Liver (tissue), 9 donors: ENCODE data around the gene ADAMTS3. TPM values are rescaled to one million over a fixed set of nuclear protein-coding genes. Genes with fewer than 3 reads are reported as not detected.

Experiments used
- DNase-seq: peaks from one replicate; pipeline ENCODE4 v3.0.0-alpha.2; 2017; ENCODE audit warnings: low spot score
- H3K27ac ChIP-seq, 2 donors: one replicate each; pipeline ENCODE4 v1.7.0; 2013; ENCODE audit warnings: inconsistent platforms in 2 of 2, low read length in 2 of 2, control low read depth in 1 of 2, low read depth in 1 of 2, mild to moderate bottlenecking in 1 of 2
- H3K27me3 ChIP-seq, 4 donors: one replicate each; pipeline versions ENCODE4 v1.6.1 to v1.7.0; 2013; ENCODE audit warnings: low read length in 3 of 4, inconsistent platforms in 1 of 4, mild to moderate bottlenecking in 1 of 4, moderate library complexity in 1 of 4; ENCODE audit not compliant: control insufficient read depth in 4 of 4, insufficient read depth in 4 of 4
- H3K36me3 ChIP-seq, 4 donors: one replicate each; pipeline versions ENCODE4 v1.6.1 to v1.7.0; 2013; ENCODE audit warnings: low read length in 3 of 4, mild to moderate bottlenecking in 3 of 4, low read depth in 1 of 4, moderate library complexity in 1 of 4; ENCODE audit not compliant: control insufficient read depth in 4 of 4, insufficient read depth in 3 of 4
- H3K4me1 ChIP-seq, 4 donors: one replicate each; pipeline versions ENCODE4 v1.6.1 to v1.7.0; 2013; ENCODE audit warnings: low read length in 3 of 4, mild to moderate bottlenecking in 3 of 4, moderate library complexity in 1 of 4; ENCODE audit not compliant: control insufficient read depth in 4 of 4, insufficient read depth in 4 of 4
- H3K4me3 ChIP-seq, 3 donors: one replicate each; pipeline versions ENCODE4 v1.6.1 to v1.7.0; 2013; ENCODE audit warnings: low read length in 3 of 3, control low read depth in 1 of 3, low read depth in 1 of 3, mild to moderate bottlenecking in 1 of 3
- H3K9ac ChIP-seq, 2 donors: one replicate each; pipeline ENCODE4 v1.7.0; 2013; ENCODE audit warnings: low read length in 2 of 2, mild to moderate bottlenecking in 2 of 2, moderate library complexity in 2 of 2, control low read depth in 1 of 2, low read depth in 1 of 2
- H3K9me3 ChIP-seq, 4 donors: one replicate each; pipeline versions ENCODE4 v1.6.1 to v1.7.0; 2013; ENCODE audit warnings: low read length in 3 of 4; ENCODE audit not compliant: control insufficient read depth in 4 of 4
- CTCF ChIP-seq: fragments of 150-350 bp; IDR thresholded peaks from 2 replicates; pipeline ENCODE4 v1.5.1; 2017; ENCODE audit warnings: improper control_type of control experiment, low read depth, low read length; ENCODE audit not compliant: missing input control
- EGR1 ChIP-seq, 2 donors: IDR thresholded peaks; 2 replicates each; pipeline ENCODE4 v1.6.1; 2016 to 2018; ENCODE audit warnings: antibody characterized with exemption in 2 of 2, low read depth in 2 of 2
- FOXA1 ChIP-seq: IDR thresholded peaks from 2 replicates; pipeline ENCODE4 v1.6.1; 2016; ENCODE audit warnings: antibody characterized with exemption
- FOXA2 ChIP-seq: IDR thresholded peaks from 2 replicates; pipeline ENCODE4 v1.6.1; 2016; ENCODE audit warnings: antibody characterized with exemption
- GABPA ChIP-seq, 2 donors: IDR thresholded peaks in 1 of 2; conservative IDR thresholded peaks in 1 of 2; 2 replicates each; pipeline ENCODE4 v1.6.1; 2016; ENCODE audit warnings: antibody characterized with exemption in 2 of 2, mild to moderate bottlenecking in 1 of 2, moderate library complexity in 1 of 2
- HNF4A ChIP-seq, 2 donors: conservative IDR thresholded peaks; 2 replicates each; pipeline ENCODE4 v1.6.1; 2016; ENCODE audit warnings: antibody characterized with exemption in 2 of 2, mild to moderate bottlenecking in 2 of 2
- HNF4G ChIP-seq: IDR thresholded peaks from 2 replicates; pipeline ENCODE4 v1.6.1; 2016; ENCODE audit warnings: antibody characterized with exemption
- MAX ChIP-seq: IDR thresholded peaks from 2 replicates; pipeline ENCODE4 v1.6.1; 2016; ENCODE audit warnings: antibody characterized with exemption
- NR2F2 ChIP-seq: IDR thresholded peaks from 2 replicates; pipeline ENCODE4 v1.6.1; 2016; ENCODE audit warnings: antibody characterized with exemption
- RAD21 ChIP-seq, 2 donors: IDR thresholded peaks; 2 replicates each; pipeline ENCODE4 v1.6.1; 2016; ENCODE audit warnings: antibody characterized with exemption in 2 of 2, mild to moderate bottlenecking in 2 of 2
- RXRA ChIP-seq, 2 donors: IDR thresholded peaks; 2 replicates each; pipeline ENCODE4 v1.6.1; 2017 to 2018; ENCODE audit warnings: antibody characterized with exemption in 2 of 2, mild to moderate bottlenecking in 1 of 2
- SP1 ChIP-seq: IDR thresholded peaks from 2 replicates; pipeline ENCODE4 v1.6.1; 2018; ENCODE audit warnings: antibody characterized with exemption, mild to moderate bottlenecking
- TAF1 ChIP-seq: conservative IDR thresholded peaks from 2 replicates; pipeline ENCODE4 v1.6.1; 2016; ENCODE audit warnings: antibody characterized with exemption, mild to moderate bottlenecking
- YY1 ChIP-seq: IDR thresholded peaks from 2 replicates; pipeline ENCODE4 v1.6.1; 2016; ENCODE audit warnings: antibody characterized with exemption, mild to moderate bottlenecking
- ZBTB33 ChIP-seq: IDR thresholded peaks from 2 replicates; pipeline ENCODE4 v1.6.1; 2016; ENCODE audit warnings: antibody characterized with exemption
- WGBS: extraction: QIAGEN DNeasy Blood & Tissue Kit; methylation state at CpG from one replicate; pipeline ENCODE4 v1.1.7; 2013; 5-methylcytosine and 5-hydroxymethylcytosine counted together
- polyA plus RNA-seq, 2 donors: library from polyadenylated mRNA; stranded (reverse) in 1 of 2; unstranded in 1 of 2; fragments of 200-250 nt in 1 of 2; fragments of >200 nt in 1 of 2; fragmentation: Nextera tagmentation in 1 of 2; extraction: Ambion mirVana in 1 of 2; gene quantifications; one replicate each; pipeline versions ENCODE4 v1.2.1 to v1.2.3, GENCODE V29; 2013 to 2015
- total RNA-seq, 2 donors: library from RNA; depleted of rRNA; stranded (reverse); fragments of >200 nt; gene quantifications; one replicate each; pipeline ENCODE4 v1.2.3, GENCODE V29; 2014
- TF ChIP-seq, protein P1 (sequence below): IDR thresholded peaks from 2 replicates; pipeline ENCODE4 v1.6.1; 2016; ENCODE audit warnings: antibody characterized with exemption
- TF ChIP-seq, protein P2 (sequence below): IDR thresholded peaks from 2 replicates; pipeline ENCODE4 v1.6.1; 2016; ENCODE audit warnings: antibody characterized with exemption, mild to moderate bottlenecking
- donor health status: healthy.
- donor health status: healthy.
- donor health status: healthy.
- donor health status: healthy.
- donor health status: healthy.

Gene ADAMTS3
- total and polyA plus RNA-seq, 4 donors, result 0.12 to 1.9 (median 0.25) TPM; not detected in 1

GRCh38 chr4:72531768-72532290 is 37.2 kb downstream of the ADAMTS3 start:
- WGBS, result 94% methylated on average over 1 of the region's 1 CpG
- no peak for DNase-seq
- TF ChIP-seq ZBTB33 (no peak), TAF1 (no peak), CTCF (no peak), YY1 (no peak), HNF4G (no peak), FOXA1 (no peak), NR2F2 (no peak), GABPA (IDR thresholded peaks at IDR 0.05 in 1 of 2, conservative IDR thresholded peaks at IDR 0.05 in 1 of 2) (no peak), EGR1 (IDR thresholded peaks at IDR 0.05; ENCODE audit: low read depth in 2 of 2) (no peak), RXRA (IDR thresholded peaks at IDR 0.05) (no peak), RAD21 (IDR thresholded peaks at IDR 0.05) (no peak), MAX (no peak), FOXA2 (no peak), HNF4A (conservative IDR thresholded peaks at IDR 0.05) (no peak), SP1 (no peak)
- TF ChIP-seq, protein P1, sequence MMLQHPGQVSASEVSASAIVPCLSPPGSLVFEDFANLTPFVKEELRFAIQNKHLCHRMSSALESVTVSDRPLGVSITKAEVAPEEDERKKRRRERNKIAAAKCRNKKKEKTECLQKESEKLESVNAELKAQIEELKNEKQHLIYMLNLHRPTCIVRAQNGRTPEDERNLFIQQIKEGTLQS, result no peak
- TF ChIP-seq, protein P2, sequence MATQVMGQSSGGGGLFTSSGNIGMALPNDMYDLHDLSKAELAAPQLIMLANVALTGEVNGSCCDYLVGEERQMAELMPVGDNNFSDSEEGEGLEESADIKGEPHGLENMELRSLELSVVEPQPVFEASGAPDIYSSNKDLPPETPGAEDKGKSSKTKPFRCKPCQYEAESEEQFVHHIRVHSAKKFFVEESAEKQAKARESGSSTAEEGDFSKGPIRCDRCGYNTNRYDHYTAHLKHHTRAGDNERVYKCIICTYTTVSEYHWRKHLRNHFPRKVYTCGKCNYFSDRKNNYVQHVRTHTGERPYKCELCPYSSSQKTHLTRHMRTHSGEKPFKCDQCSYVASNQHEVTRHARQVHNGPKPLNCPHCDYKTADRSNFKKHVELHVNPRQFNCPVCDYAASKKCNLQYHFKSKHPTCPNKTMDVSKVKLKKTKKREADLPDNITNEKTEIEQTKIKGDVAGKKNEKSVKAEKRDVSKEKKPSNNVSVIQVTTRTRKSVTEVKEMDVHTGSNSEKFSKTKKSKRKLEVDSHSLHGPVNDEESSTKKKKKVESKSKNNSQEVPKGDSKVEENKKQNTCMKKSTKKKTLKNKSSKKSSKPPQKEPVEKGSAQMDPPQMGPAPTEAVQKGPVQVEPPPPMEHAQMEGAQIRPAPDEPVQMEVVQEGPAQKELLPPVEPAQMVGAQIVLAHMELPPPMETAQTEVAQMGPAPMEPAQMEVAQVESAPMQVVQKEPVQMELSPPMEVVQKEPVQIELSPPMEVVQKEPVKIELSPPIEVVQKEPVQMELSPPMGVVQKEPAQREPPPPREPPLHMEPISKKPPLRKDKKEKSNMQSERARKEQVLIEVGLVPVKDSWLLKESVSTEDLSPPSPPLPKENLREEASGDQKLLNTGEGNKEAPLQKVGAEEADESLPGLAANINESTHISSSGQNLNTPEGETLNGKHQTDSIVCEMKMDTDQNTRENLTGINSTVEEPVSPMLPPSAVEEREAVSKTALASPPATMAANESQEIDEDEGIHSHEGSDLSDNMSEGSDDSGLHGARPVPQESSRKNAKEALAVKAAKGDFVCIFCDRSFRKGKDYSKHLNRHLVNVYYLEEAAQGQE, result no peak
- no peak overlapping the region for H3K27ac ChIP-seq
- no peak overlapping the region for H3K9ac ChIP-seq
- H3K4me3 ChIP-seq, result no peak overlapping the region
- H3K36me3 ChIP-seq, result no peaks in the 10 kb centered on the region
- no peaks in the 10 kb centered on the region for H3K4me1 ChIP-seq
- no peaks in the 10 kb centered on the region for H3K27me3 ChIP-seq
- no peaks in the 10 kb centered on the region for H3K9me3 ChIP-seq
